ENCODE results near the gene PLEK.

DNA sequence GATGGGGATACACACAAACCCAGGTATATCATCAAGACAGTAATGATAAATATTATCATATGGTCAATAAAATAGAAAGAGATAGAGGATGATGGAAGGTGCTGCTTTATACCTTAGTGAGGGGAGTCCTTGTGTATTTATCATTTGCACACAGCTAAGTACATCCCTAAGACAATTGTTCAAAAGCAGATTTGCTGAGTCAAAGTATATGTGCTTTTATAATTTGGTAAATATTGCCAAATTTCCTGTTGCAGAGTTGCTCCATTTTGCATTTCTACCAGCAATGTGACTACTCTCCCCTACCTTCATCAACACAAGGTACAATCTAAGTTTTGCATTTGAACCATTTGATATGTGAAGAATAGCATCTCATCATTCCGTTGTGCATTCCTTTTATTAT is 22.6 kb upstream of the PLEK start:
- TF ChIP-seq SP2 (tag by site-specific recombination; IDR thresholded peaks at IDR 0.05) (no peak), SETDB1 (IDR thresholded peaks at IDR 0.05; ENCODE audit: insufficient read length, low read length) (no peak), ZNF350 (tag by site-specific recombination; IDR thresholded peaks at IDR 0.05) (no peak)
- TF ChIP-seq, protein P1, sequence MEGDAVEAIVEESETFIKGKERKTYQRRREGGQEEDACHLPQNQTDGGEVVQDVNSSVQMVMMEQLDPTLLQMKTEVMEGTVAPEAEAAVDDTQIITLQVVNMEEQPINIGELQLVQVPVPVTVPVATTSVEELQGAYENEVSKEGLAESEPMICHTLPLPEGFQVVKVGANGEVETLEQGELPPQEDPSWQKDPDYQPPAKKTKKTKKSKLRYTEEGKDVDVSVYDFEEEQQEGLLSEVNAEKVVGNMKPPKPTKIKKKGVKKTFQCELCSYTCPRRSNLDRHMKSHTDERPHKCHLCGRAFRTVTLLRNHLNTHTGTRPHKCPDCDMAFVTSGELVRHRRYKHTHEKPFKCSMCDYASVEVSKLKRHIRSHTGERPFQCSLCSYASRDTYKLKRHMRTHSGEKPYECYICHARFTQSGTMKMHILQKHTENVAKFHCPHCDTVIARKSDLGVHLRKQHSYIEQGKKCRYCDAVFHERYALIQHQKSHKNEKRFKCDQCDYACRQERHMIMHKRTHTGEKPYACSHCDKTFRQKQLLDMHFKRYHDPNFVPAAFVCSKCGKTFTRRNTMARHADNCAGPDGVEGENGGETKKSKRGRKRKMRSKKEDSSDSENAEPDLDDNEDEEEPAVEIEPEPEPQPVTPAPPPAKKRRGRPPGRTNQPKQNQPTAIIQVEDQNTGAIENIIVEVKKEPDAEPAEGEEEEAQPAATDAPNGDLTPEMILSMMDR (tag by site-specific recombination; IDR thresholded peaks at IDR 0.05) = no peak

Measured in HEK293 (cell line).